MCF 10A (cell line): ENCODE measurements around the gene ABCB8. TPM values are rescaled to one million over a fixed set of nuclear protein-coding genes. Genes with fewer than 3 reads are reported as not detected.
"Not testable (repeated sequence)": the region's sequence is repeated elsewhere in the genome, so short reads cannot be mapped to it uniquely, and the experiment has no call there.

Experiments used
- BruUV-seq: library from RNA; stranded (reverse); fragments of 400-500 nt; replicated peaks from 2 replicates; lab custom pipeline; 2021; lab: Mats Ljungman, UMichigan
- CTCF ChIA-PET: fragments of 300-600 bp; sonication (Branson Sonifier 250); formaldehyde crosslinking; extraction: SDS; loops from one replicate; lab custom pipeline; 2021; ENCODE audit warnings: antibody characterized with exemption, inconsistent platforms; lab: Yijun Ruan, JAX
- POLR2A ChIA-PET: fragments of 300-600, 350-650 bp; sonication (Branson Sonifier 250); formaldehyde crosslinking; extraction: SDS; loops from one replicate; lab custom pipeline; 2020; ENCODE audit warnings: antibody characterized with exemption, inconsistent platforms; lab: Yijun Ruan, JAX
- DNase-seq: peaks from one replicate; pipeline ENCODE4 v3.0.0-alpha.2; 2018; ENCODE audit not compliant: unreplicated experiment
- H3K27ac Mint-ChIP-seq: one replicate; pipeline ENCODE4 v1.8.0; 2022; ENCODE audit warnings: mild to moderate bottlenecking, low read depth, mixed read lengths; ENCODE audit not compliant: unreplicated experiment
- H3K27me3 Mint-ChIP-seq: one replicate; pipeline ENCODE4 v1.8.0; 2022; ENCODE audit warnings: mixed read lengths; ENCODE audit not compliant: insufficient read depth, unreplicated experiment
- H3K36me3 Mint-ChIP-seq: one replicate; pipeline ENCODE4 v1.8.0; 2022; ENCODE audit warnings: mild to moderate bottlenecking, moderate library complexity, mixed read lengths; ENCODE audit not compliant: insufficient read depth, unreplicated experiment
- H3K4me1 Mint-ChIP-seq: one replicate; pipeline ENCODE4 v1.8.0; 2022; ENCODE audit warnings: mixed read lengths; ENCODE audit not compliant: insufficient read depth, unreplicated experiment
- H3K4me3 Mint-ChIP-seq: one replicate; pipeline ENCODE4 v1.8.0; 2022; ENCODE audit warnings: mild to moderate bottlenecking, moderate library complexity, mixed read lengths; ENCODE audit not compliant: unreplicated experiment
- H3K9me3 Mint-ChIP-seq: one replicate; pipeline ENCODE4 v1.8.0; 2022; ENCODE audit warnings: mixed read lengths; ENCODE audit not compliant: unreplicated experiment
- intact Hi-C: fragments of 100-400 bp; cut with micrococcal nuclease; formaldehyde crosslinking; loops from 2 replicates; pipeline ENCODE4 v1.14.1; 2022
- total RNA-seq: library from RNA; stranded (reverse); gene quantifications from 2 replicates; pipeline ENCODE4 v1.2.3, GENCODE V29; 2022
- TF ChIP-seq, protein P1 (sequence below): fragments of 200-600 bp; IDR thresholded peaks from one replicate; pipeline ENCODE4 v1.8.0; 2022; ENCODE audit warnings: antibody characterized with exemption, mild to moderate bottlenecking; ENCODE audit not compliant: unreplicated experiment

Gene ABCB8
- total RNA-seq, 1 experiment from 2014 or later: 73.4 TPM

- peaks cover 5% of the 10 kb centered on the region for H3K27me3 Mint-ChIP-seq
- peaks cover 22% of the 10 kb centered on the region for H3K4me1 Mint-ChIP-seq
- ChIA-PET POLR2A (no interaction called here), CTCF (interaction anchor here (0.5 to 2.3 kb wide), 8 partner anchors 9 to 101 kb away, joined by 3 to 13 read pairs (median 4); no protein-coding TSS in a partner anchor)
- no peaks in the 10 kb centered on the region for H3K9me3 Mint-ChIP-seq
- intact Hi-C loops: no loop called here
- no TSS peak for BruUV-seq
- no peak overlapping the region for H3K4me3 Mint-ChIP-seq
- H3K36me3 Mint-ChIP-seq: no peaks in the 10 kb centered on the region
- TF ChIP-seq, protein P1, sequence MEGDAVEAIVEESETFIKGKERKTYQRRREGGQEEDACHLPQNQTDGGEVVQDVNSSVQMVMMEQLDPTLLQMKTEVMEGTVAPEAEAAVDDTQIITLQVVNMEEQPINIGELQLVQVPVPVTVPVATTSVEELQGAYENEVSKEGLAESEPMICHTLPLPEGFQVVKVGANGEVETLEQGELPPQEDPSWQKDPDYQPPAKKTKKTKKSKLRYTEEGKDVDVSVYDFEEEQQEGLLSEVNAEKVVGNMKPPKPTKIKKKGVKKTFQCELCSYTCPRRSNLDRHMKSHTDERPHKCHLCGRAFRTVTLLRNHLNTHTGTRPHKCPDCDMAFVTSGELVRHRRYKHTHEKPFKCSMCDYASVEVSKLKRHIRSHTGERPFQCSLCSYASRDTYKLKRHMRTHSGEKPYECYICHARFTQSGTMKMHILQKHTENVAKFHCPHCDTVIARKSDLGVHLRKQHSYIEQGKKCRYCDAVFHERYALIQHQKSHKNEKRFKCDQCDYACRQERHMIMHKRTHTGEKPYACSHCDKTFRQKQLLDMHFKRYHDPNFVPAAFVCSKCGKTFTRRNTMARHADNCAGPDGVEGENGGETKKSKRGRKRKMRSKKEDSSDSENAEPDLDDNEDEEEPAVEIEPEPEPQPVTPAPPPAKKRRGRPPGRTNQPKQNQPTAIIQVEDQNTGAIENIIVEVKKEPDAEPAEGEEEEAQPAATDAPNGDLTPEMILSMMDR: no peak
- DNase-seq: no peak
- no peak overlapping the region for H3K27ac Mint-ChIP-seq
These were observed 18.8 kb upstream of the ABCB8 start for GRCh38 chr7:151009327-151010036.

DNA sequence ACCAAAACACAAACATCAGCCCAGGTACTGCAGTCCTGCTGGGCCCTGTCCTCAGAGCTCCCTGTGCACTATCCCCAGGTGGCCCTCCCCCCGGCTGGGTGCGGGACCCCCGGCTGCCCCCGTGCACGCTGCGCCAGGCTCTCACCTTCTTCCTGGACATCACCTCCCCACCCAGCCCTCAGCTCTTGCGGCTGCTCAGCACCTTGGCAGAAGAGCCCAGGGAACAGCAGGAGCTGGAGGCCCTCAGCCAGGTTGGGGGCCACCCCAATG is 18.3 kb upstream of the ABCB8 start:
- no peak overlapping the region for H3K4me3 Mint-ChIP-seq
- no peak overlapping the region for H3K27ac Mint-ChIP-seq
- POLR2A ChIA-PET: no interaction called here
- intact Hi-C loops: no loop called here
- H3K36me3 Mint-ChIP-seq: no peaks in the 10 kb centered on the region
- peaks cover under 1% of the 10 kb centered on the region for H3K27me3 Mint-ChIP-seq
- BruUV-seq: no TSS peak
- CTCF ChIA-PET: interaction anchor here (0.5 to 2.1 kb wide), 5 partner anchors 9 to 101 kb away, joined by 3 to 13 read pairs (median 3); no protein-coding TSS in a partner anchor
- TF ChIP-seq, protein P1: no peak
- H3K9me3 Mint-ChIP-seq: no peaks in the 10 kb centered on the region
- H3K4me1 Mint-ChIP-seq: peaks cover 24% of the 10 kb centered on the region
- no peak for DNase-seq

GRCh38 chr7:151010307-151011096 is 17.7 kb upstream of the ABCB8 start:
- ChIA-PET CTCF (interaction anchor here (0.5 to 2.1 kb wide), 12 partner anchors 8 to 132 kb away, joined by 3 to 13 read pairs (median 3); no protein-coding TSS in a partner anchor), POLR2A (no interaction called here)
- intact Hi-C loops: no loop called here
- H3K27me3 Mint-ChIP-seq: no peaks in the 10 kb centered on the region
- BruUV-seq: no TSS peak
- peak overlapping the region; percentile 39 for H3K27ac Mint-ChIP-seq
- H3K36me3 Mint-ChIP-seq: no peaks in the 10 kb centered on the region
- no peak for DNase-seq
- TF ChIP-seq, protein P1: no peak
- no peaks in the 10 kb centered on the region for H3K9me3 Mint-ChIP-seq
- no peak overlapping the region for H3K4me3 Mint-ChIP-seq
- H3K4me1 Mint-ChIP-seq: peaks cover 30% of the 10 kb centered on the region

GRCh38 chr7:151011097-151011409 is 17.2 kb upstream of the ABCB8 start:
- Mint-ChIP-seq H3K4me3 (no peak overlapping the region), H3K27ac (peak overlapping the region; percentile 39), H3K4me1 (peaks cover 32% of the 10 kb centered on the region), H3K27me3 (no peaks in the 10 kb centered on the region), H3K36me3 (no peaks in the 10 kb centered on the region), H3K9me3 (no peaks in the 10 kb centered on the region)
- CTCF ChIA-PET: interaction anchor here (0.5 to 1.6 kb wide), 9 partner anchors 10 to 1939 kb away, joined by 3 to 9 read pairs (median 3); no protein-coding TSS in a partner anchor
- intact Hi-C loops: no loop called here
- TF ChIP-seq, protein P1: no peak
- no TSS peak for BruUV-seq
- no peak for DNase-seq
- POLR2A ChIA-PET: no interaction called here

DNA sequence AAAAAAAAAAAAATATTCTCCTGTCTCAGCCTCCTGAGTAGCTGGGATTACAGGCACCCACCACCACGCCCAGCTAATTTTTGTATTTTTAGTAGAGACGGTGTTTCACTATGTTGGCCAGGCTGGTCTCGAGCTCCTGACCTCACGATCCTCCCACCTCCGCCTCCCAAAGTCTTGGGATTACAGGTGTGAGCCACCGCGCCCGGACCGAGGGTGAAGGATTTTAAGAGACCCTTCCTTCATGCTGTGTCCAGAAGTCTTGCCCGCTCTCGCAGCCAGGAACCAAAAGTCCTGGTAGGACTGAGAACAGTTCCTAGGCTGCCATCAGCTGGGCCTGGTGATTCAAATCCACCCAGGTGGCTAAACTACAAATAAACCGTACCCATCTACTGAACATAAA is 16.6 kb upstream of the ABCB8 start:
- H3K9me3 Mint-ChIP-seq, H3K27ac Mint-ChIP-seq, intact Hi-C loops, BruUV-seq, H3K36me3 Mint-ChIP-seq, H3K27me3 Mint-ChIP-seq, DNase-seq, H3K4me3 Mint-ChIP-seq: not testable (repeated sequence)
- ChIA-PET POLR2A (interaction anchor here (0.7 kb wide), 1 partner anchor 928 kb away, joined by 3 read pairs; no protein-coding TSS in a partner anchor), CTCF (interaction anchor here (0.5 to 1.6 kb wide), 9 partner anchors 9 to 1940 kb away, joined by 3 to 9 read pairs (median 4); no protein-coding TSS in a partner anchor)
- peaks cover 32% of the 10 kb centered on the region for H3K4me1 Mint-ChIP-seq
